Activated CD4-positive, alpha-beta T cell treated with anti-CD3 and anti-CD28 coated beads for 1 hour (primary cell): ENCODE results near the gene UIMC1.

Experiments used
- DNase-seq: peaks from one replicate; pipeline ENCODE4 v3.0.0-alpha.2; 2020

UIMC1 gene

DNA sequence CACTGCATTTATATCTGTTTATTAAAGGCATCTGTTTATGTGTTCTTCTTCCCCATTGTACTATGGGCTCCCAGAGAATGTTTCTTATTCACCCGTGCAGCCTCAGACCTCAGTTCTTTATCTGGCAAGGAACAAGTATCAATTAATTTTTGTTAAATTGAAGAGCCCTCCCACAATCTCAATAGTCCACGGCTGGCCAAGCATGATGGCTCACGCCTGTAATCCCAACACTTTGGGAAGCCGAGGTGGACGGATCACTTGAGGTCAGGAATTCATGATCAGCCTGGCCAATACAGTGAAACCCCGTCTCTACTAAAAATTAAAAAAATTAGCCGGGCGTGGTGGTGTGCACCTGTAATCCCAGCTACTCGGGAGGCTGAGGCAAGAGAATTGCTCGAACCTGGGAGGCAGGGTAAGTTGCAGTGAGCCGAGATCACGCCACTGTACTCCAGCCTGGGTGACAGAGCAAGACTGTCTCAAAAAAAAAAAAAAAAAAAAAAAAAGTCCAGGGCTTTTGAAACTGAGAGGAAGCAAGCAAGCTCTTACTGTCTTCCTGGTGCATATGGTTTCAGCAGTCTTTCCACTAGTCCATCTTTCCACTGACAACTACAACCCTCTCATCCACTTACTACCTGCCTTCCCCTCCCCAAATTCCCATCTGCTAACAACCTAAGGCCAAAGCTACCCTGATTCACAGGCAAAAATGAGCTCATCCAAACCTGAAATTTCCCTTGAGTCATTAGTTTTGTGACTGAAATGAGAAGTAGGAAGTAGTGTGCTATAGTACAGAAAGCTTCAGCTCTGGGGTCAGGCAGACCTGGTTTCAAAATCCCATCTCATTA, 105.1 kb downstream of the UIMC1 start:
- no peak for DNase-seq

DNA sequence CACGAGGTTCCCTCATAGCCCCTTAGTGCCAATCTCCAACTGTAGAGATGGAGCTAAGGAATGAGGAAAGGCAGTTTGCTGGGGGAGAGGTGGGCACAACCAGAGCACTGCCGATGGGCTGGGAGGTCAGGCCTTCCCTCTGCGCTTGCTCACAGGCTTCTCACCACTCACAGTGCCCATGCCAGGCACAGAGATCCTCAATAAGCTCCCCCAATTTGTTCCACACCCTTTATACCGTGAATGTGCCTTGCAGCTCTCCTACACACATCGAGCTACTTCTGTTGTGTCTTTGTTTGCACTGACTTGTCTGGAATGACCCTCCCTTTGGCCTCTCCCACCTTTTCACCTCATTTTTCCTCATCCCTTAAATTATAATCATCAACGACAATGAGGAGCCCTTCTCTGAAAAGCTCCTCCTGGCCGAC, 105.8 kb downstream of the UIMC1 start:
- no peak for DNase-seq

DNA sequence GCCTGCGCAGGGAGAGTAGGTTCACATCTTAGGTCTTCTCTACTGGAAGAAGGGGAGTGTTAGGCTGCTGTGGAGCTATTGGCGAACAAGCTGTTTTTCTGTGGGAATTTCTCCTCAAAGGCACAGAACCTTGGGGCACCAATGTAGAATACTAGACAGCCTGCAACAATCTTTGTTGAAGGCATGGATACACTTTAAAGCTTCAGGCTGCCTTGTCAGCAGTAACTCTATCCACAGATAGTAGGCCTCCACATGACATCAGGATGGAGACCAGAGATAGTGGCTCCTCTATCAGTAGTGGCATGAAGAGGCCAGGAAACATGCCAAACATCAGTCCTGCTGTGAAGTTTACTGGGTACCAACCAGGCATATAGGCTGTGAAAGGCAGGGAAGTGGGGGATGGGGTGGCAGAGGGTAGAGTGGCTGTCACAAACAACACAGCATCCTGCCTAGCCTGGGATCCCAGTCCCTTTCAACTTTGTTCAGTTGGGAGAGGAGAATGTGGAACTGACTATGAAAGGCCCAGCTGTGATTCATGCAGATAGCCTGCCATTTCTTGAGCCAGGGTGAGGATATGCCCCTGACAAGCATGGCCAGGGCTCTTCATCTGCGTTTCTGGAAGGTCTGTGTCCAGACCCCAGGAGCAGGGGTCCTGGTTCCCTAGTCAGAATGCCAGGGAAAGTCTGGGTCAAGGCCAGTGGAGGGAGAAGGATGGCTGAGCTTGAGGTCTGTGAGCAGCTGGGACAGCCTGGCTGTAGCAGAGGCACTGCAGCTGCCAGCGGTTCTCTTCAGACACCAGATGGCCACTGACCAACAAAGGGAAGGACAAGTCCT, 106.4 kb downstream of the UIMC1 start:
- DNase-seq: no peak

DNA sequence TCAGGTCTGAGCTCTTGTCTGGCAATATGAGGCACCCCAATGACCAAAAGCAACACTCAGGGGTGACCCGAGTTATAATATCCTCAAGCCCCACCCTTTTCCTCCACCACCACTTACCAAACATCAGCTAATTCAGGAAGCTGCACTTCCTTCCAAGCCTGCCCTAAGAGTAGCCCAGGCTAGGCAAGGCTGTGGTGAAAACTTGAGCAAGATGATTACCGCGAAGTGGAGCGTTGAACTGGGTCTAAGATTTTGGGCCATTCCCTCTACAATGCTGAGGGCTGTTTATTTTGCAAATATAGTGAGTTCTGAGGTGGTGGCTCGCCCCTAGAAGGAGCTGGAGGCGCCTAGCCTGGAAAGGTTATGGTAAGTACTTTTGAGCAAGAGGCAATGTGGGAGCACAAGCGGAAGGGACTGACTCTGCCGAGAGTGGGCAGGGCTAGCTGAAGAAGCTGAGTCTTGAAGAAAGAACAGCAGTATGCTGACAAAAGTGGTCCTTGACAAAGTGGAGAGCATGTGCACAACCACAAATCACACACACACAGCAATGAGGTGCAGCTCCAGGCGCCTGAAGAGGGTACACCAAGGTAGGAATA, 107.2 kb downstream of the UIMC1 start, which contains the start of gene HK3:
HK3 (minus strand) TSS at position 51 of the 596 bp plus-strand sequence. CDS start 3,187 bp downstream, outside the sequence.
- DNase-seq: no peak

DNA sequence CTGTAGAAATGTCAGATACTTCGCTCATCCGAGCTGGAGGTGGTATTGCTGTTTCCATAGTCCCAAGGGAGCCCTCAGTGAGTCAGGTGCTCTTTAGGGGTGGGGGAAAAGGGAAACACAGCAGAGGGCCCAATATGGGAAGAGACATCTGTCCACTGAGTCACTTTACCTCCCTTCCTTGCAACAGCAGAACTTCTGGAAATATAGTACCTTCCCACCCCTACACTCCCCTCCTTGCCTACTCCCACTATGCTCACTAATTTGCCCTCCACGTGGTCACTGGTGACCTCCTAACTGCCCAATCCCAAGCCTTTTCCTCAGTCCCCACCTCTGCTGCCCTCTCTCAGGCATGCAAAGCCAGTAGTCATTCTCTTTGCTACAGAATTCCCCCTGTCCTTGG, 109.3 kb downstream of the UIMC1 start:
- DNase-seq: no peak

DNA sequence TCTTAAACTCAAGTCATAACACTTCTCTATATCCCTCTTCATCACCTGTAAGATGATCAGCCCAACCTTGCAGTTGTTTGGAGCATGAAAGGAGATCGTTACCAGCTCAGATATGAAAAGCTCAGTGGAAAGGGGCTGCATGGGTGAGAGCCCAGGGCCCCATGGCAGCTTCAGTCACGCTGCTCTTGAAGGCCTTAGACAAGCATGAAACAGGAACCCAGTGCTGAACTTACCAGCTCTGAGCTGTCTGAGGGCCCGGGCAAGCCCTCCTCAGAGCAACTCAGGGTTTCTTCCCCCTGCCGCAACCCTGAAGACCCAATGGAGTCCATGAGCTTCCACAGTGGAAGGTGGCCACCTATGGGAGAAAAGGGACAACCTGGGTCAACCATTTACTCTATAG, 110.7 kb downstream of the UIMC1 start:
- DNase-seq: no peak

DNA sequence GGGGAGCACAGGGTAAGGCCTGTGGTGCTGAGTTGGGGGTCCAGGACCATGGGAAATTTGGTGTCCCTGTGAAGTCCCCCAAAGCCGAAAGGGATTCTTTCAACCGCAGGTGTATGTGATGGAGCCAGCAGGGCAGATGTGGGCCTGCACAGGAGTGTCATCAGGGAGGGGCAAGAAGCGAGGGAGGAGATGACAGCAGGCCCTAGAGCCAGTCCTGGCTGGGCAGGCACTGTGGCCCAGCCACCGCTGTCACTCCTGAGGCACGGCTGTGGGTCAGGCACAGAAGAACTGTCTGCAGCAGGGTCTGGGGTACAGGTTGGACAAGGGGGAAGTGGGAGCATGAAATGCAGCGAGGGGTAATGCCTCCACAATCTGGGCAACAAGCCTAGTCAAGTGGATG, 112.3 kb downstream of the UIMC1 start:
- DNase-seq: no peak

DNA sequence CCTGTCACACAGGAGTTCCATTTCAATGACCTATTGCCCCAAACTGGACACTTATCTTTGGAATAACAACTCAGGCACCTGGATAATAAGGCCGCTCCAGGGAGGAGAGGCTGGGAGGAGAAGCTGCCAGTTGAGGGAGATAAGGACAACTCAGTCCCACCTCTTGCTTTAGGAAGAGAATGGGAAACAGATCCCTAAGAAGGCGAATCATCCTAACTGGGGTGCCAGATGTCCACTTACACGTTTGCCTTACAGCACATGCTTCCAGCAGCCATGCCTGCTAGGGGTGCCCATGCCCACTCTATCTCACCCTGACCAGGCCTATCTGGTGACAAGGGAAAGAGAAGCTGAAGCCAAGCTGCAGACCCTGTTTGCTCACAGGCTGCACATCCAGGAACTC, 113.9 kb downstream of the UIMC1 start:
- DNase-seq: no peak

DNA sequence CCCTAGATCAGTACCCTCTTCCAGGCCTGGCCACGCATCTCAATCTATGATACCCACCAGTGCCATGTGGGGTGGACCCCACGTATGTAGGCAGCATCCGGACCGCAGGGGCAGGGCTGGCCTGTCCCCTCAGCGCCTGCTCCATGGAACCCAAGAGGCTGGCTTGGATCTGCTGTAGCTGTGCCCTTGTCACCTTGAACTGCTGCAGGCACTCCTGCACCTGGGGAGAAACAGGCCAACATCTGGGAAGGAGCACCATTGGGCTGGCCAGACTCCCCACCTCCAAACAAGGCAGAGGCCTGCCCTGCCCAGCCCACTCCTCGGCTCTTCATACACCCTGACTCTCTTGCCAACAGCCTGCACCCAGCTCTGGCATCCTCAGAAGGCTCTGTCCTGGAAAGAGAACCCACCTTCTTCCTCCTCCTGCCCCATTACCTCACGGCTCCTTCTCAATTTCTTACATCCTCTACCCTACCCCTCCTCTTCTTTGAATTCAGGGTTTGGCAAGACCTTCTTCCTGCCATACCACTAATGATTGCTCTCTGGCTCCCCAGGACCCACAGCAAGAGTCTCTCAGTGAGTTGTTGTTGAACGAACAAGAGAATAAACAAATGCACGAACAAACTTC, 115.1 kb downstream of the UIMC1 start:
- DNase-seq: no peak

DNA sequence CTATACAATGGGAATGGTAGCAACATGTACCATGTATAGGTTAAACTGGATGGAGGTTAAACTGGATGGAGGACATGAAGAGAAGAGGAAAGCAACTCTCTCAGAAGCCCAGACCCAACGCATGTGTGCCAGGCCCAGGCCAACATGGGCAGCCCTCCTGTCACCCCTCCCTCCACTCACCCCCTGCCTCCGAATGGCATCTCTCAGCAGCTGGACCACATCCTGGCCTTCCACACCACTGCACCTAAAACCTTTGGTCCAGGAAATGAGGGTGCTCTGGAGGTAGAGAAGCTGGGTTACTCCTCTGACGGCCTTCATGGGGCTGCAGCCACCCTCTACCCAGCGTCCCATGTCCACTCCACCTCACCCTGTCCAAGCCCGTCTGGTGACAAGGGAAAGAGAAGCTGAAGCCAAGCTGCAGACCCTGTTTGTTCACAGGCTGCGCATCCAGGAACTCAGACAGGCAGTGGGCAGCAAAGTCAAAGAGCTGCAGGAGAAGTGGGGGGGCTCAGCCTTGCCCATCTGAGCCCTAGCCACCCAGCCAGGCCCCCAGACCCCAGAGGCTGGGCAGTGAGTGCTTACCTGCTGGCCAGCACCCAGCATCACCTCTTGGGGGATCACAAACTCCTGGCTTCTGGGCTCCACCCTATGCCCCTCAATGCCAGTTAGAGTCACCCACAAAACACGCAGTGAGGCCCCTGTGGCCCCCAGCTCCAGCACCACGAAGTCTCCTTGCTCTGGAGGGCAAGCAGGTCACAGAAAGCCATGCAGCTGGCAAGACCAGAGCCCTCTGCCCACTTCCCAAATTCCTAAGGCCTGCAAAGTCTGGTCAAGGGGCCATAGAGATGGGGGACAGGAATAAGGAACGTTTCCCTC, 115.9 kb downstream of the UIMC1 start:
- no peak for DNase-seq

DNA sequence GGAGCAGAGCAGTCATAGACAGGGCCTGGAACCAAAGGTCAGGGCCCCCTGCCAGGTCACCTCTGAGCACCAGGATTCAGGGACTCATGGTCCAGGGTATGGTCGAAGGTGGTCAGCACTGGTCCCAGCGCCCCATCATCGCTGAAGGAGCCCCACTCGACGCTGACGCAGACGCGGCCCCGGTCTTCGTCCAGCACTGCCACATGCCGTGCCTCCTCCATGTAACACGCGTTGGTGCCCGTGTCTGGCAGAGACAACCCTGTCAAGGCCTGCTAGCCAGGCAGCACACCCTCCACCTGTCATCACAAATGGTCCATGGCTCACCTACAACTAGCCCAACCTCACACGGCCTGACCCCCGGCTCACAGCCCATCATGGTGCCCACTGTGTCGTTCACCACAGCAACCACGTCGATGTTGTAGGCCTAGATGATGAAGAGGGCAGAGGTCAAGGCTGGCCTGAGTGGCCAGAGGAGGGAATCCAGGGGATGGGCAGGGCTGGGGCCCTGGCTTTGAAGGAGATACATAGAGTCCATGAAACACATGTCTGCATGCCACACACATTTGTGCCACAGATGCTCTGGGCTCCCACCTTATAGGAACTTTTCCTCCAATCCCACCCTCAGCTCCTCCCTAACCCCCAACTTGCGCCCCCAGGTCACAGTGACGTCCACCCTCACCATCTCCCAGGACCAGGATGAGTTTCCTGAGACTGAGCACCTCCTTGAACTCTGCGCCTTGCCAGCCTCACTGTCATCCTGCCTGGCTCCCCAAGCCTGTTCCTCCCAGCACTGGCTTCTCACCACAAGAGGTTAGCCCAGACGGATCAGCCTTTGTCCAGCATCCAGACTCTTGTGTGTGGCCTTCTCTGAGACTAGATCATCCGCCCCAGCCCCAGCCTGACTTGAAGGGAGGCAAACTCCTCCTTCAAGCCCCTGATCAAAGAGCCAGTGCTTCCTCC, 117.0 kb downstream of the UIMC1 start:
- no peak for DNase-seq

DNA sequence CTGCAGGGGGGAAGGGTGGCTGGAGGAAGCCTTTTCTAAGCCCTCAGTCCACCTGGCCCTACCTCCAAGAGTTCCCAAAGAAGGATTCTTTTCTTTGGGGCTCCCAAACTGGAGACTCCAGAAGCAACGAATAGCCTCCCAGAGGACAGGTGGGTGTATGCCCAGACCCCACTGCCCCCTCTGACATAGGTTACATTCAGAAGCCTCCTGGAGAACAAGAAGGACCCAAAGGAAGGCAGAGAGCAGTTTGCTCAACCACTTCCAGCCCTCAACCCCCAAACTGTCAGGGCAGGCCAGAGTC, 117.8 kb downstream of the UIMC1 start:
- DNase-seq: no peak

DNA sequence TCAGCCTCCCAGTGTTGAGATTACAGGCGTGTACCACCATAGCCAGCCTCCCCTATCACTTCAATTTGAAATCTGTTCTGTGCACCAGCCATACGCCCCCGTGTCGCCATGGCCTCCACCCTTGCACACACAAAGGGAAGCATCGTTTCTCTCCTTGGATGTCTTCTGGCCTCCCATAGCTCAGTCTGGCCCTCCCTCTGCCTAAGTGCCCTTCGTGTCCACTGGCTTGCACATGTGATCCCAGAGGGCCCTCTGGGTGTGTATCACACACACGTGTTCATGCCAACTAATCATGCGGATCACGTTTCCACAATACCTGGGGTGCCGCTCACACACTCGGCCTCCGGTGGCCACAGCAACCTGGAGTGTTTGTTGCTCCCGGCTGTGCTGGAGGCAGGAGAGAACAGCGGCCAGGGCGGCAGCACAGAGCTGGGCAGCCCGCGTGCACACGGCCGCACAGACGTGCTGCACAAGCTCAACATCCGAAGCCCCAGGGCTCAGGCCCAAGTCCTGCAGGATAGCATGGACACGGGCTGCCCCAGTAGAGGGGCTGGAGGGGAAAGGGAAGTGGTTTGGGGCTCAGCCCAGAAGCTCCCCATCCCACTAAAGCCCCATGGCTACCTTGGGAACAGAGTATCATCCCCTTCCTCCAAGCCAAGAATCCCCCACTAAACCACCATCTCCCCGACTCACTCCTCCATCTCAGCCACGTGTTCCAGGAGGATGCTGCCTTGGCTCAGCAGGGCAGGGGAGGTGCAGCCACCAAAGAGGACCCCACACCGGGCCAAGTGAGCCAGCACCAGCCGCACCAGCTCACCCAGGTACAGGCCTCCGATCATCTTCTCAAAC, 118.3 kb downstream of the UIMC1 start:
- no peak for DNase-seq

DNA sequence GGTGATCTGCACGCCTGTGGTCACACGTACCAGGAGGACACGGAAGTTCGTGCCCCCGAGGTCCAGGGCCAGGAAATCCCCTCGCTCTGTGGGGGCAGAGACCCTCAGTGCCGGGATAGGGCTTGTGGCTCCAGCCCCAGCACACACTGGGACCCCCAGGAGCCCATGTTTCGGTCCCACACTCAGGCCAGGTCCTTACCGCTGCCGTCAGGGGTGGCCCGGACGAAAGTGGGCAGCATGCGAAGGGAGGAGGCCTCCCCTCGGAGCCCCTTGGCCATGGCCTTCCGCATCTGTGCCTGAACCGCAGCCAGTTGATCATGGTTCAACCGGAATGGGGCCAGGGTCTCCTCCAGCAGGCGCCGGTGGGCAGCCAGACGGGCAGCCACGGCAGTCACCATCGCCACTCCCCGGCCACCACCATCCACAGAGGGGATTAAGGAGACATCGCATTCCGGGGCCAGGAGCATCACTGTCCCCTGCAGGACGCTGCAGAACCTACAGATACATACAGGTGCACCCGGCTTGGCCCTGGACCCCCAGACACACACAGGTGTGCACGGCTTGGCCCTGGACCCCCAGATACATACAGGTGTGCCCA, 119.2 kb downstream of the UIMC1 start:
- DNase-seq: no peak

DNA sequence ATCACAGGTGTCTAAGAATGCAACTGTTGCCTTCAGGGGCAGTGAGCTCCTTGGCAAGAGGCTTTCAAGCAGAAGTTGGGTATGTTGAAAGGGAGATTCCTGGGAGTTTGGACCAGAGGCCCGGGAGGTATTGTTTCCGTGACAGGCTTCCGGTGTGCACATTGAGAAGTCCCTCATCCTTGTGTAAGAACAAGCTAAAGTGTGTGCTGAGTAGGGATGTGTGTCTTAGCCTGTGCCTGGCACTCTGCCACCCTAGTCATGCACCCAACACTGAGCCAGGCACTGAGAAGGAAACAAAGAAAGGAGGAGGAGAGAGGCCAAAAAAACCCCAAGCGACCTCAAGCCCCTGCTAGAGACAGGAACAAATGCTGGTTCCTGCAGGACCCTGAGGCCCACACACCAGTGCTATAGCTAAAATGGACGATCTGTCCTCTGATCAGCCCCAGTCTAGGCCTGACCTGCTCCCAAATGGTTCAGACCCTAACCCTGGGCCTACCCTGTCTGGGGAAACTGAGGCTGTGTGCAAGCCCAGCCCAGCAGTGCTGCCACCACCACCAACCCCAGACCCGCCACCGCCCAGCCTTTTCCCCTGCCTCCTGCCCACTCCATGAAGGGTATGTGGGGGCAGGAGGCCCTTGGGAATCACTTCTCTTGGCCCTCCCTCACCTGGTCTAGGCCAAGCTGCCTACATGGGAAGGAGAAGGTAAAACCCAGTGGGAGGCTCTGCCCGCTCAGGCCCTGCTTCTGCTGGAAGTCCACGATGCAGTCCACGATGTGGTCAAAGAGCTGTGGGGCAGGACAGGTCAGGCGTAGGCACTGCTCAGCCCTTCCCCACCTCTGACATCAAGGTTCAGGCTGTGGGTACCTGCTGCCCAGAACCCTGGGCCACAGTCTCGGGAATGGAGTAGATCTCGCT, 120.0 kb downstream of the UIMC1 start:
- DNase-seq: no peak

DNA sequence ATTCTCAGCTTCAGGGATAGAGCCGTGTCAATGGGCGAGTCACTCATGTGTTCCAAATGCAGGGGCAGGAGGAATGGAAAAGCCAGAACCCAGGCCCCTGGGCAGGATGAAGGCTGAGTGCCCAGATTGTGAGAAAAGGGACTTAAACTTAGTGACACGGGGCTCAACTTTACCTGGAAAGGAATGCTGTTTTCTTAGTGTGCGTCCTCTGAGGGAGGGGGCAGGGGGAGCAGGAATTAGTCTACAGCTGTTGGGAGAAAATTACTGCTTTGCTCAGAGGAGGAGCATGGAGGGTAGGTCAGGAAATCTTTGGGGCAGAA, 122.0 kb downstream of the UIMC1 start:
- DNase-seq: no peak

DNA sequence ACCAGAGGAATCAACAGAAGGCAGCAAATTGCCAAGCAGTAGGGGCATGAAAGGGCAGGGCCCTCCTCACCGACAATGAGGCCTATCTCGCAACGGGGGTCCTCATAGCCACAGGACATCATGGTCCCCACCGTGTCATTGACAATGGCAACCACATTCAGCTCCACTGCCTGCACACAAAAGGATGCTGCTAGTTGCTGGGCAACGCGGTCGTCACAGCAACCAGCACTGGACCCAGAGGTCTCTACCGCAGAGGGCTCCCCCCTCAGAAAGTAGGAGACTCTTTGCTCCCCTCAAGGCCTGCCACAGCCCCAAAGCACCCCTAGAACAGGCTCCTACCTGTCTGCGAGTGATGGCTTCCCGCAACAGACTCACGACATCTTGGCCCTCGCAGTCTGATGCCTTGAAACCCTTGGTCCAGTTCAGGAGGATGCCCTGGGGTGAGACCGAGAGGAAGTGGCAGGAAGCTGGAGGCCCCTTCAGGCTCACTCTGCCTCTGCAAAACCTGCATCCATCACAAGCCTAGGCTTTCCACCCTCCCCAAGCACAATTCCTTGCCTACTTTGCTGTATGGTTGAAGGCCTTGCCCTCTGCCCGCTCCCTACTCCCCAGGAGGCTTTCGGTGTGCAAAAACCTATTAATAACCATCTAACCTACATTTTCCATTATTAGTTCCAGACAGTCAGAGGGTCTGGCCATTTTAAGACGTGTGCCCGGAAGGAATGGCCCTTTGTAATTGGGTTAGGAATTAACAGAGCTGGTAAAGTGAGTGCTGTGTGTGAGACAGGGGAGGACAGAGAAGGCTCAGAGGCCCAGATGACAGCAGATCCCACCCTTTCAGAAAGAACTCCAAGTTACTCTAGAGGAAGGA, 122.6 kb downstream of the UIMC1 start:
- DNase-seq: no peak

DNA sequence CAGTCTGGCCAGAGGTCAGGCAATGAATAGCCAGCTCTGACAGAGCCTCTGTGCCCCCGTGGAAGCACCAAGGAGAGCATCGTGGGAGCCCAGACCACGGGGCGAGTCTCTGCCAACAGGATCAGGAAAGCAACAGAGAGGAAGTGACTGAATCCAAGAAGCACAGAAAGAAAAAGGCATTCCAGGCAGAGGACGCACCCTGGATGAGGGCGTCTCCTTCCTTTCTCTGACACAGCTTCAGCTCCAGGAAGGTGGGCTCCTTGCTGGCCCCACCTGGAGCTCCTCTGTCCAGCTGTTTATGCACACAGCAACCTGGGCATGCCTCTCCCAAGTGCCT, 124.0 kb downstream of the UIMC1 start:
- no peak for DNase-seq
